Fibroblast of pulmonary artery (primary cell): Measurements from ENCODE around the gene MEAK7.

ENCODE experiments used
- DNase-seq: peaks from one replicate; pipeline ENCODE4 v3.0.0-alpha.2; 2010; ENCODE audit warnings: low read depth
- H3K4me3 ChIP-seq: replicated peaks from 2 replicates; pipeline ENCODE4 v1.5.1; 2011; ENCODE audit warnings: low read depth, mild to moderate bottlenecking, control low read depth, low read length, moderate library complexity
- TF ChIP-seq, protein P1 (sequence below): IDR thresholded peaks from 2 replicates; pipeline ENCODE4 v1.5.1; 2011; ENCODE audit warnings: mild to moderate bottlenecking, control low read depth, low read length, inconsistent platforms; ENCODE audit errors: missing control alignments

The MEAK7 gene

DNA sequence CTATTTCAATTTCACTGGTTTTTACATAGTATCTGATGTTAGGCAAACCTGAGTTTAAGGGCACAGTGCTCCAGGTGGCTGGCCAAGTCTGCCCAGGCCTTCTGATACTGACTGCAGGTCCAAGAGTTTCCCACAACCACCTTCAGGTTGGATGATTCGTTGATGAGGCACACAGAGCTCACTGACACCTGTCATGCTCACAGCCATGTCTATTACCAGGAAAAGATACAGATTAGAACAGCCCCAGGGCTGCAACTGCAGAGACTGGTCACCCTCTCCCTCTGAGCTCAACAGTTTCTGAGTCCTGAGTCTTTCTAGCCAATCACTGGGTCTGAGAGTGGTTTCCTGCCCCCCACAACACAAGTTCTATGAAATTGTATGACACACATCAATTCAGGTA is 37.2 kb downstream of the MEAK7 start:
- no peak for DNase-seq
- H3K4me3 ChIP-seq, result no peak overlapping the region
- TF ChIP-seq, protein P1, sequence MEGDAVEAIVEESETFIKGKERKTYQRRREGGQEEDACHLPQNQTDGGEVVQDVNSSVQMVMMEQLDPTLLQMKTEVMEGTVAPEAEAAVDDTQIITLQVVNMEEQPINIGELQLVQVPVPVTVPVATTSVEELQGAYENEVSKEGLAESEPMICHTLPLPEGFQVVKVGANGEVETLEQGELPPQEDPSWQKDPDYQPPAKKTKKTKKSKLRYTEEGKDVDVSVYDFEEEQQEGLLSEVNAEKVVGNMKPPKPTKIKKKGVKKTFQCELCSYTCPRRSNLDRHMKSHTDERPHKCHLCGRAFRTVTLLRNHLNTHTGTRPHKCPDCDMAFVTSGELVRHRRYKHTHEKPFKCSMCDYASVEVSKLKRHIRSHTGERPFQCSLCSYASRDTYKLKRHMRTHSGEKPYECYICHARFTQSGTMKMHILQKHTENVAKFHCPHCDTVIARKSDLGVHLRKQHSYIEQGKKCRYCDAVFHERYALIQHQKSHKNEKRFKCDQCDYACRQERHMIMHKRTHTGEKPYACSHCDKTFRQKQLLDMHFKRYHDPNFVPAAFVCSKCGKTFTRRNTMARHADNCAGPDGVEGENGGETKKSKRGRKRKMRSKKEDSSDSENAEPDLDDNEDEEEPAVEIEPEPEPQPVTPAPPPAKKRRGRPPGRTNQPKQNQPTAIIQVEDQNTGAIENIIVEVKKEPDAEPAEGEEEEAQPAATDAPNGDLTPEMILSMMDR, result no peak

DNA sequence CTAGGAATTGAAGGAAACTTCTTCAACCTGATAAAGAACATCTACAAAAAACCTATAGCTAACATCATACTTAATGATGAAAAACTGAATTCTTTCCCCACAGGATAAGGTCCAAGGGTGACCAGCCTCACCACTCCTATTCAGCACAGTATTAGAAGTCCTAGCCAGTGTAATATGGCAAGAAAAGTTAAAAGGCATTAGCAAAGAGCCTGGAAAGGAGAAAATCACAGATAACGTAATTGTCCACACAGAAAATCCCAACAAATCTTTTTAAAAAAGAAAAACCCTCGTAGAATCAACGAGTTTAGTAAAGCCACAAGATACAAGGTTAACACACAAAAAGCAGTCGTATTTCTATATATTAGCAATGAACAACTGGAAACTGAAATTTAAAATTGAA is 37.8 kb downstream of the MEAK7 start:
- DNase-seq, result no peak
- TF ChIP-seq, protein P1, result no peak
- no peak overlapping the region for H3K4me3 ChIP-seq

DNA sequence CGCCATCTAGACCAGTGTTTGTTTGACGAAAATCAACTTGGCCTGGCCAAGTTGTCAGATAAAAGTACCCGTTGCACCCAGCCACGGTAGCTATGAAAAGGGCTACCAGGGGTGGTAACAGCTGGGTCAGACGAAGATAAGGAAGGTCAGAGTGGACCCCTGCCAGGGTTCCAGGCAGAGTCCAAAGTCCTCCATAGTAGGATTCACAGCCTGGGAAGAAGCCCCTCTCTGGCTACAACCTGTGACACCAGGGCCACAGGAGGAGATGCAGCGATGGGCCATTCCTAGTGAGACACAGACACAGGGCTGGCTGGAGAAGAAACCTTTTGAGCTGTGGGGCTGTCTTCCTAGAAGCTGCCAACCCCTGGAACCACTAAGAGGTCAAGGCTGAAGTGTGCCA is 39.3 kb downstream of the MEAK7 start:
- TF ChIP-seq, protein P1, result no peak
- DNase-seq, result no peak
- no peak overlapping the region for H3K4me3 ChIP-seq

DNA sequence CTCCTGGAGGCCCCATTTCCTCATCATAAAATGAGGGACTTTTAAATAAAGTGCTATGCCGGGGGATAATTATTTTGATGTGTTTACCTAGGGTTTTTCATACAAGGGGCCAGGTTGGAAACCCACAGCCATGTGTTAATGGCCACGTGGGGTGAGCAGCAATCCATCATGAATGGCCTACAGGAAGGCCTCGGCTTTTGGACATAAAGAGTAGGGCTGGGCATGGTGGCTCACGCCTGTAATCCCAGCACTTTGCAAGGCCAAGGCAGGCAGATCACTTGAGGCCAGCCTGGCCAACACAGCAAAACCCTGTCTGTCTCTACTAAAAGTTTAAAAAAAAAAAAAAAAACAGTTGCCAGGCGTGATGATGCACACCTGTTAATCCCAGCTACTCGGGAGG is 40.3 kb downstream of the MEAK7 start:
- DNase-seq, result no peak
- TF ChIP-seq, protein P1, result no peak
- no peak overlapping the region for H3K4me3 ChIP-seq

DNA sequence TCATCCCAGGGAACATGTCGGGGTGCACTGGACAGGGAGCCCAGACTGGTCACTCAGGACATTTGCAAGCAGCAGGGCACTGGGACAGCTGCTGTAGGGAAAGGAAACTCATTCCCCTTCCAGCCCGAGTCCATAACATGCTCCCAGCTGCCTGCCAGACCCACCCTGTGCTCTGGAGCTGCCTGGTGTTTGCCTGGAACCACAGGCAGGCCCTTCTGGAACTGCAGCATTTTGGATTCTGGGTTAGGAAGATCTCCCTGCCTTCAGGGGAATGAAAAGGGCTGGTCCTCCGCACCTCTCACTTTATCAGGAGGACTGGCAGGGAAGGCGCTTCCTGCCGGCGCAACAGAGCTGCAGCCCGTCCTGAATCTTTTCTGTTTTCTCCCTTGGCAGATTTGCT is 41.2 kb downstream of the MEAK7 start:
- no peak for DNase-seq
- no peak overlapping the region for H3K4me3 ChIP-seq
- TF ChIP-seq, protein P1, result no peak

DNA sequence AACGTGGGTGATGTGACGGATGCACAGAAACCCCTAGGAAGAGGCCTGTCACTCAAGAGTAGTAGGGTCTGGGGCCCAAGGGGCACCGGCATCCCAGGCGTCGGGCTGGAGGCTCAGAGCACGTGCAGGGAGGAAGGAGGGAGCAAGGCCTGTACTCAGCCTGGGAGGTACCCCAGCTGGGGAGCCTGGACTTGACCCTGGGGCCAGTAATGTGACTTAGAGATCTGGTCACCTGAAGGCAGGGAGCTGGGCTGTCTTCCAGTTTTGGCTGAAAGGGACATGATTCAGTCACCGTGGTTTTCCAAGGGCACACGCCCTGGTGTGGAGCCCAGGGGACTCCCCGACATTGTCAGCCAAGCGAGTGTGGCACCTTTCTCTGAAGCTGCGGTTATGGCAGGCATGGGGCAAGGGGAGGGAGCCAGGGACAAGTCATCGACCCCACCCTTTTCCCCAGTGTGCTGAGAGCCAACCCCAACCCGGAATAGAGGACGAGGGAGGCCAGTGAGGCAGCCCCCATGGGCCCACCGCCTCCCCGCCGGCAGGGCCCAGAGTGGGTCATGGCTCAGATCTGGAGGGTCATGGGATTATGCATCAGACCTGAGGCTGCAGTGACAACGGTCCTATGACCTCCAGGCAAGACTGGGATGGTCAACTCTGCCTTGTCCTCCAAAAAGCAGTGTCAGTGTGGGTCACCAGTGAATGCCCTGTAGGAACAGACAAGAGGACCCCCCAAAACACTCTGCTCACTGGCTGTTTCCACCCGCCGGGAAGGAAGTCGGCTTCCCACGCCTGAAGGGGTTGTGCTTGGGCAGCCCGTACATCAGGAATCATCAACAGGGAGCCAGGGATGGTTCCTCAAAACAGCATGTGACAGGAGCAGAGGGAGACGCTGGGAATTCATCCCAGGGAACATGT is 41.9 kb downstream of the MEAK7 start:
- no peak for DNase-seq
- no peak overlapping the region for H3K4me3 ChIP-seq
- TF ChIP-seq, protein P1, result no peak
